Suprapubic skin (tissue), 4 donors: Measurements from ENCODE around the gene TCL1B.

Source experiments
- EP300 ChIP-seq: sonication (generic); formaldehyde crosslinking; IDR thresholded peaks from one replicate; pipeline ENCODE4 v1.6.1; 2017; ENCODE audit warnings: antibody characterized with exemption
- POLR2A ChIP-seq, 2 donors: fragments of 450-650 bp; IDR thresholded peaks; one replicate each; pipeline ENCODE4 v1.6.1; 2017; ENCODE audit warnings: antibody characterized with exemption in 2 of 2, mild to moderate bottlenecking in 2 of 2, moderate library complexity in 2 of 2
- POLR2AphosphoS5 ChIP-seq, 3 donors: sonication (generic); formaldehyde crosslinking; IDR thresholded peaks; one replicate each; pipeline ENCODE4 v1.6.1; 2017; ENCODE audit warnings: antibody characterized with exemption in 3 of 3
- TF ChIP-seq, protein P1 (sequence below), 2 donors: fragments of 200-600 bp in 1 of 2; fragments of 450-650 bp in 1 of 2; sonication (generic) in 1 of 2; IDR thresholded peaks; one replicate each; pipeline ENCODE4 v1.5.1; 2016 to 2019; ENCODE audit warnings: antibody characterized with exemption in 2 of 2, mild to moderate bottlenecking in 1 of 2, moderate library complexity in 1 of 2

GRCh38 chr14:95722525-95723190, 36.4 kb downstream of the TCL1B start:
- TF ChIP-seq POLR2A (IDR thresholded peaks at IDR 0.05) (no peak), POLR2AphosphoS5 (IDR thresholded peaks at IDR 0.05) (no peak), EP300 (no peak)
- TF ChIP-seq, protein P1, sequence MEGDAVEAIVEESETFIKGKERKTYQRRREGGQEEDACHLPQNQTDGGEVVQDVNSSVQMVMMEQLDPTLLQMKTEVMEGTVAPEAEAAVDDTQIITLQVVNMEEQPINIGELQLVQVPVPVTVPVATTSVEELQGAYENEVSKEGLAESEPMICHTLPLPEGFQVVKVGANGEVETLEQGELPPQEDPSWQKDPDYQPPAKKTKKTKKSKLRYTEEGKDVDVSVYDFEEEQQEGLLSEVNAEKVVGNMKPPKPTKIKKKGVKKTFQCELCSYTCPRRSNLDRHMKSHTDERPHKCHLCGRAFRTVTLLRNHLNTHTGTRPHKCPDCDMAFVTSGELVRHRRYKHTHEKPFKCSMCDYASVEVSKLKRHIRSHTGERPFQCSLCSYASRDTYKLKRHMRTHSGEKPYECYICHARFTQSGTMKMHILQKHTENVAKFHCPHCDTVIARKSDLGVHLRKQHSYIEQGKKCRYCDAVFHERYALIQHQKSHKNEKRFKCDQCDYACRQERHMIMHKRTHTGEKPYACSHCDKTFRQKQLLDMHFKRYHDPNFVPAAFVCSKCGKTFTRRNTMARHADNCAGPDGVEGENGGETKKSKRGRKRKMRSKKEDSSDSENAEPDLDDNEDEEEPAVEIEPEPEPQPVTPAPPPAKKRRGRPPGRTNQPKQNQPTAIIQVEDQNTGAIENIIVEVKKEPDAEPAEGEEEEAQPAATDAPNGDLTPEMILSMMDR (IDR thresholded peaks at IDR 0.05) = no peak
